ENCODE results near the gene FURIN.

The FURIN gene

DNA sequence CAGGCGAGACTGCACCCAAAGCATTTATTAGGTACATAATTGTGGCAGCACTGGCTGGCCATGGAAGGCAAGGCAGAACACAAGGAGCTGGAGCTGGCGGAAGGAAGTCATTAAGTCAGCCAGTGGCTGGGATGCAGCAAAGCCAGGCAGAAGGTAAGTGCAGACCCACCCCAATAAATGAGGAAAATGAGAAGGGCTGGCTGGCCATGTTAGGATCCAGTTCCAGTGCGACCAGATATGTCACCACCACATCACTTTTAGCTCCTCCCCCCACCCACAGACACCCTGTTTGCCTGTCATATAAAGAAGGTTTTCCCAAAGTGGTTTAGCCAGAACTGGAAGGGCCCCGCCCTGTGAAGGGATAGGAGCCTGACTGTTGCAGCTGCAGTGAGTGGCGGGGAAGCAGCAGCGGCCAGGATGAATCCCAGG is at the start of gene FURIN:
Gene FURIN, plus strand, starts transcription at position 328 of the 429 bp plus-strand sequence. CDS start 7,153 bp downstream, outside the sequence.
- TF ChIP-seq GATA3 (IDR thresholded peaks at IDR 0.05; ENCODE audit: low read depth, low read length) (no peak), GATA2 (IDR thresholded peaks at IDR 0.05; ENCODE audit: low read depth, low read length) (no peak)

DNA sequence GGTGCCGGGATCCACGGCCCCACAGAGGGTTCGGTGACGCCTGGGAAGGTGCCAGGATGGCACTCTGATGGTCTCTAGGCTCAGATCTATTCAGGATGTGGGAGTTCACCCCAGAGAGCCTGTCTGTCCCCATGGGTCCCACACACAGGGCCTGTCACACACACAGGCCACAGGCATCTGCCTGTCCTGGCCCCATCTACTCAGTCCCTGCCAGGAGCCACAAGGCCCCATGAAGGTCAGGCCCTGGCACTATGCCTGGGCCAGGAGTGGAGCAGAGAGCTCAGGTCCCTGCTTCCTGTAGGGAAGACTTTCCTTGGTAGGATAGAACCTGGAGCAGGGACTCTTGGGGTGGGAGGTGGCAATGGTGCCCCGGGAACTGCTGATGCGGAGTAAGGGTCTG is 49.0 kb upstream of the FURIN start:
- TF ChIP-seq GATA3 (IDR thresholded peaks at IDR 0.05; ENCODE audit: low read depth, low read length) (no peak), GATA2 (IDR thresholded peaks at IDR 0.05; ENCODE audit: low read depth, low read length) (no peak)

DNA sequence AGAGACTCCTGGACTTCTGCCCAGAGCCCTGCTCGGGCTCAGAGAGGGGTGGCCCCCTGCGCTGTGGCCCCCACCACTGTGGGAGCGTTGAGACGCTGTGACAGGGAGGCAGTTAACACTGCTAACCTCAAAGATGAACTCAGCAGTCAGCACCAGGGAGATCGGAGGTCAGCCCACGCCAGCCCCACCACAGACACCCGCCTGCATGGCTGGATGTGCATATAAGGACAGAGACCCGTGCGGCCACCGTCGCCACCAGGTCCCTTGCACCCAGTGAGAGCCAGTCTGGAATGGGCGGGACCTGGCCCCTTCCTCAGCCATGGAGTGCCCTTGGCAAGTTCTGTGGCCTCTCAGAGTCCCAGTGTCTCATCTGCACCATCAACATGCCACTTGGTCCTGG is 48.5 kb upstream of the FURIN start:
- TF ChIP-seq GATA3 (IDR thresholded peaks at IDR 0.05; ENCODE audit: low read depth, low read length) (no peak), GATA2 (IDR thresholded peaks at IDR 0.05; ENCODE audit: low read depth, low read length) (no peak)

GRCh38 chr15:90820481-90820880 is 47.9 kb upstream of the FURIN start:
- TF ChIP-seq GATA3 (IDR thresholded peaks at IDR 0.05; ENCODE audit: low read depth, low read length) = no peak
- no peak for TF ChIP-seq GATA2 (IDR thresholded peaks at IDR 0.05; ENCODE audit: low read depth, low read length)

DNA sequence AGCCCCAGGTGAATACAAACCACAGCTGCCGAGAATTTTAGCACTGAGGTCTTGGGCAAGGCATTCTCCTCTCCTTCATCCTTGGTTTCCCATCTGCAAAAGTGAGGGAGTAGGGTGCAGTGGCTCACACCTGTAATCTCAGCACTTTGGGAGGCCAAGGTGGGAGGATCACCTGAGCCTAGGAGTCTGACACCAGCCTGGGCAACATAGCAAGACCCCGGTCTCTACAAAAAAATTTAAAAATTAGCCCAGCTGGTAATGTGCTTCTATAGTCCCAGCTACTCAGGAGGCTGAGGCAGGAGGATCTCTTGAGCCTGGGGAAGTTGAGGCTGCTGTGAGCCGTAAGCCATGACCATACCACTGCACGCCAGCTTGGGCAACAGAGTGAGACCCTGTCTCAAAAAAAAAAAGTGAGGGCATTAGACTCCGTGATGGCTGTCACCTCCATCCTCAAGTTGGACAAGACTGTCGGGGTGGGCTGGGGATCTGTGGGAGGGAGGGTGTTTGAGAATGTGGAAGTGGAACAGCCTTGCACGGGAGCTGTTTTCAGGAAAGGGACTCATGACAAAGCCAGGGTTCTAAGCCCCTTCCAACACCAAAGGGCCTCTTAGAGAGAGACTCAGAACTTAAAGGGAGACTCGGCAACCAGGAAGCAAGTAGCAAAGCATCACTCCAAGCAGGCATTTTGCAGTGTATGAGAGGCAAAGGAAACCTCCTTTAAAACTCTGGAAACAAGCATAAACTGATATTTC is 46.0 kb upstream of the FURIN start:
- TF ChIP-seq GATA2 (IDR thresholded peaks at IDR 0.05; ENCODE audit: low read depth, low read length) (no peak), GATA3 (IDR thresholded peaks at IDR 0.05; ENCODE audit: low read depth, low read length) (no peak)

GRCh38 chr15:90823455-90823974 is 44.9 kb upstream of the FURIN start:
- TF ChIP-seq GATA2 (IDR thresholded peaks at IDR 0.05; ENCODE audit: low read depth, low read length) (no peak), GATA3 (IDR thresholded peaks at IDR 0.05; ENCODE audit: low read depth, low read length) (no peak)

DNA sequence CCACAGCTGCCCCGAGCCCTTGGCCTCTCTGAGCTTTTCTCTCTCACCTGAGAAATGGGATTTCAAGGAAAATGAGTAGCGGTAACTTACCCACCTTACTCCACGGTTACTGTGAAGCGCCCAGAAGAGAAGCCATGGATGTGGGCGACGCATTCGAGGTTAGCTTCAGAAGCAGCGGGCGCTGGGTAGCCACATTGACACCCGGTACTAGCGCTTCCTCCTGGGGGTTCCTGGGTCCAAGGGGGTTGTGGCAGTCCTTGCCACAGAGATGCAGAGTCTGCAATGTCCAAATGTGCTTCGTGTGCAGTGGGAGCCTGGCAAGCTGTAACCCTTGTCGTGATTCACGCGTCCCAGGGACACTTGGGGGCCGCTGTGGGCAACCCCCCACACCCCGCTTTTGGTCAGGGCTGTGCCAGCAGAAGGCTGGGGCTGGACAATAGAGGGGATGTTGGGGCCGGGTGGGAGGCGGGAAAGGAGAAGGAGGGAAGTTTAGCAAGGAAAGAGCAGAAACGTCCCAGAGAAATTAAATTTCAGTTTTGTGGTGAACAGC is 41.4 kb upstream of the FURIN start:
- TF ChIP-seq GATA2 (IDR thresholded peaks at IDR 0.05; ENCODE audit: low read depth, low read length) (no peak), GATA3 (IDR thresholded peaks at IDR 0.05; ENCODE audit: low read depth, low read length) (no peak)

GRCh38 chr15:90828111-90828510 is 40.3 kb upstream of the FURIN start:
- TF ChIP-seq GATA3 (IDR thresholded peaks at IDR 0.05; ENCODE audit: low read depth, low read length) (no peak), GATA2 (IDR thresholded peaks at IDR 0.05; ENCODE audit: low read depth, low read length) (no peak)

DNA sequence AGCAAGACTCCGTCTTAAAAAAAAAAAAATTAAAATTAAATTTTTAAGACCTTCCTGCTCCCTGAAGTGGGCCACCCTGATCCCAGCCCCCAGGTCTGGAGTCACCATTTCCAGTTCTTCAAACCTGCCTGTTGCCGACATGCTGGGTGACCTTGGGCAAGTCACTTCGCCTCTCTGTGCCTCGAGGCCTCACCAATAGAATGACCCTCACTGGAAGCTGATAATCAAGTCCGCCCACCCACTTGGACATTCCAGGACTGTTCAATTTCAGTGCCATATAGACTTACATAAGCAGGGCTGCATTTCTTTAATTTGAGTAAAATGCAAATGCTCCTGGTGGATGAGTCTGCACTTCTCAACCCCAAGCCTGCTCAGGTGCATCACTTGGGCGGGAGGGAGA is 39.3 kb upstream of the FURIN start:
- no peak for TF ChIP-seq GATA3 (IDR thresholded peaks at IDR 0.05; ENCODE audit: low read depth, low read length)
- TF ChIP-seq GATA2 (IDR thresholded peaks at IDR 0.05; ENCODE audit: low read depth, low read length) = no peak

DNA sequence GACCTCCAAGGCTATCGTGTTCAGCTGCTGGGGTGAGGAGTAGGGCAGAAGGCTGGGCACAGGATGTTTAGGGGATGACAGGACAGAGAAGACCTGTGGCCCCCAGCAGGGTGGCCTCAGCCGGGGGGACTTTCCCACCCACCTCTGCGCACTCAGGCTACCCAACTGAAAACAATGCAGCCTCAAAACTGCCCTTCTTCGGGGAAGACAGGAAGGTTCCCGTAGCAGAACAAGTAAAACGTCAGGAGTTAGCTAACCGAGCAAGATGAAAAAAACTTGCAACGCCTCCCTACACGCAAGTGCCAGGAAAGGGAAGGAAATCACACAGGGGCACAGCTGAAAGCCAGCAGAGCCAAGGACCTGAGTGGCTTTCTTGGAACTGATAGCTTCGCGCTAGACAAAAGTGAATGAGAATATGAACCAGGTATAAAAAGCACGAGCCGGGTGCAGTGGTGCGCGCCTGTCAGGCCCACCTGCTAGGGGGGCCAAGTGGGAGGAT is 38.4 kb upstream of the FURIN start:
- TF ChIP-seq GATA2 (IDR thresholded peaks at IDR 0.05; ENCODE audit: low read depth, low read length) (no peak), GATA3 (IDR thresholded peaks at IDR 0.05; ENCODE audit: low read depth, low read length) (no peak)

- no peak for TF ChIP-seq GATA3 (IDR thresholded peaks at IDR 0.05; ENCODE audit: low read depth, low read length)
- TF ChIP-seq GATA2 (IDR thresholded peaks at IDR 0.05; ENCODE audit: low read depth, low read length) = no peak
Measured at GRCh38 chr15:90834626-90835025, 33.8 kb upstream of the FURIN start.

- TF ChIP-seq GATA3 (IDR thresholded peaks at IDR 0.05; ENCODE audit: low read depth, low read length) (no peak), GATA2 (IDR thresholded peaks at IDR 0.05; ENCODE audit: low read depth, low read length) (no peak)
Measured at GRCh38 chr15:90836296-90836871, 32.0 kb upstream of the FURIN start.

DNA sequence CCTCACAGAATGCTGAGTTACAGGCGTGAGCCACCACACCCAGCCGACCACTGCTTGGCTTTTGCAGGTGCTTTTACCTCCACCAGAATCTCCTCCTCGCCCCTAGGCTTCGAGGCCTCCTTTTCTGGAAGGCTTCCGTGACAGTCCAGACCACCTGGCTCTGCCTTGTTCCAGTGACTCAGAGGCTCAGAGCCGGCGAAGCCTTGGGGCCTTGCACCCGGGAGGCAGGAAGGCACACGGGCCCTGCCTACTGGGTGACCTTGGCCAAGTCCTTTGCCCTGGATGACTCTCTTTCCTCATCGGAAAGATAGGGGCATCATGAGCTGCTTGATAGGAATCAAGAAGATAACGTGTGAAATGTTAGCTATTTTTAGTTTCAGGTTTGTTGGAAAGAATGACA is 31.3 kb upstream of the FURIN start:
- TF ChIP-seq GATA3 (IDR thresholded peaks at IDR 0.05; ENCODE audit: low read depth, low read length) (no peak), GATA2 (IDR thresholded peaks at IDR 0.05; ENCODE audit: low read depth, low read length) (no peak)

GRCh38 chr15:90838139-90838538 is 30.2 kb upstream of the FURIN start:
- TF ChIP-seq GATA3 (IDR thresholded peaks at IDR 0.05; ENCODE audit: low read depth, low read length) (no peak), GATA2 (IDR thresholded peaks at IDR 0.05; ENCODE audit: low read depth, low read length) (no peak)

Measured in SH-SY5Y (cell line).